Testis (tissue), 2 donors: Measurements from ENCODE around the gene ANTXRL.

ENCODE experiments used
- POLR2A ChIP-seq: fragments of 450-650 bp; IDR thresholded peaks from one replicate; pipeline ENCODE4 v1.6.1; 2017; ENCODE audit warnings: antibody characterized with exemption, mild to moderate bottlenecking, moderate library complexity
- TF ChIP-seq, protein P1 (sequence below), 3 experiments: fragments of 450-650 bp in 2 of 3; fragments of 200-600 bp in 1 of 3; sonication (generic) in 1 of 3; IDR thresholded peaks; one replicate each; pipeline ENCODE4 v1.5.1; 2016 to 2019; ENCODE audit warnings: antibody characterized with exemption in 3 of 3, mild to moderate bottlenecking in 2 of 3, moderate library complexity in 1 of 3

DNA sequence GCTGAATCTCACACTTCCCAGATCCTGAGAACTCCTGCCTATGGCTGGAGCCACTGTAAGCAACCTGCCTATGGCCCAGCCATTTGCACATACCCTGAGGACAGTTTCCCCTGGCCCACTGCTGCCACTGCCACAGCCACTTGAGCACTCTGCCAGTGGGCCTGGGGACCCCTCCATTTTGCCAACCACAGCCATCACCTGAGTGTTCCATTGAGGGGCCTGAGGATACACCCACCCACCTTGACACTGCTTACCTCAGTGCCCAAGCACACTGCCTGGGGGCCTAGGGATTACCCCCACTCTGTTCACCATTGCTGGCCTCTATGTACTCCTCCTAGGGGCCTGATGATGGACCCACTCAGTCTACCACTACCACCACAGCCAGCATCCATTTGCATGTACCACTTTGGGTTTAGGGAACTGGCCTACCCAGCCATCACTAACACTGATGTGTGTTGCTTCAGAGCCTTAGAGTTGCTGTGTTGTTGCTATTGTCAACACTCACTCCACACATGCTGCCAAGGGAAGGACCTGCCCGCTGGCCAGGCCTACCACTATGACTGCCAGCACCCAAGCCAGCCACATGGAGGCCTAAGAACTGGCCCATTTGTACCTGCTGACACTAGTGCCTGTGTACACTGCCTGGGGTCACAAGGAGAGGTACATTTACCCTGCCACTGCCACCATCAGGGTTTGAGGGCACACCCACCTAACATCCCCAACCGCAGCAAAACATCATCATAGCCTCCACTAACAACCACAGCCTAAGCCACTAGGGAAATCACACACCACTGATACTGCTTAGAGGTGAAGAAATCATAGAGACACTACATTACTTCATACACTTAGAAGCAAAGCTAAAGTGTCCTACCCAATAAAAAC, 45.9 kb upstream of the ANTXRL start:
- TF ChIP-seq, protein P1, sequence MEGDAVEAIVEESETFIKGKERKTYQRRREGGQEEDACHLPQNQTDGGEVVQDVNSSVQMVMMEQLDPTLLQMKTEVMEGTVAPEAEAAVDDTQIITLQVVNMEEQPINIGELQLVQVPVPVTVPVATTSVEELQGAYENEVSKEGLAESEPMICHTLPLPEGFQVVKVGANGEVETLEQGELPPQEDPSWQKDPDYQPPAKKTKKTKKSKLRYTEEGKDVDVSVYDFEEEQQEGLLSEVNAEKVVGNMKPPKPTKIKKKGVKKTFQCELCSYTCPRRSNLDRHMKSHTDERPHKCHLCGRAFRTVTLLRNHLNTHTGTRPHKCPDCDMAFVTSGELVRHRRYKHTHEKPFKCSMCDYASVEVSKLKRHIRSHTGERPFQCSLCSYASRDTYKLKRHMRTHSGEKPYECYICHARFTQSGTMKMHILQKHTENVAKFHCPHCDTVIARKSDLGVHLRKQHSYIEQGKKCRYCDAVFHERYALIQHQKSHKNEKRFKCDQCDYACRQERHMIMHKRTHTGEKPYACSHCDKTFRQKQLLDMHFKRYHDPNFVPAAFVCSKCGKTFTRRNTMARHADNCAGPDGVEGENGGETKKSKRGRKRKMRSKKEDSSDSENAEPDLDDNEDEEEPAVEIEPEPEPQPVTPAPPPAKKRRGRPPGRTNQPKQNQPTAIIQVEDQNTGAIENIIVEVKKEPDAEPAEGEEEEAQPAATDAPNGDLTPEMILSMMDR (IDR thresholded peaks at IDR 0.05), result no peak
- no peak for TF ChIP-seq POLR2A
